GM18517 (cell line): ENCODE measurements around the gene RAB9A.
"Not testable (repeated sequence)": the region's sequence is repeated elsewhere in the genome, so short reads cannot be mapped to it uniquely, and the experiment has no call there.

ENCODE experiments used
- ATAC-seq: cut with Tn5 transposase; IDR thresholded peaks from one replicate; pipeline ENCODE4 v1.9.1; 2021; ENCODE audit warnings: mild to moderate bottlenecking, moderate library complexity; ENCODE audit not compliant: unreplicated experiment

The RAB9A gene

DNA sequence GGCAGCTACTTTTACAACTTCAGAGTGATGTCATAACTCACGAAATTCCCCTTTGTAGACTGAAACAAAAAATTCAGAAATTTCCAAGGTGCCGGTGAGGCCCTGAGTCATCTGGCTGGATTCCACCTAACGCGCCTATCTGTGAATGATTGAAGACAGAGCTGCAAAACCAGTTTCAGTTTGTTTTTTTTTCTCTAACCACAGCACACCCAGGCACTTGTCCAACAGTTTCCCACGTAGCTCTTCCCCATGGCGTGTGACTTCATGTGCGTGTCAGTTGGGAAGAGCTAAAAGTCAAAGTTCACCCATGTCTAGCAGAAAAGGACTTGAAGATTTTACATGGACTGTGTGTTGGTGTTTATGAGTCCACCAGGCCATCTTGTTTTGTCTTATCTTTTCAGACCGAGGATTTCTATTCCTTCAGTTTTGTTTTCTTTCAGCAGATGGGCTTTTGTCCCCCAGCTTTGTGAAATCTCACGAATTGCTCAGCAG lies 19.6 kb upstream of the RAB9A start:
- ATAC-seq, result peak; percentile 86

DNA sequence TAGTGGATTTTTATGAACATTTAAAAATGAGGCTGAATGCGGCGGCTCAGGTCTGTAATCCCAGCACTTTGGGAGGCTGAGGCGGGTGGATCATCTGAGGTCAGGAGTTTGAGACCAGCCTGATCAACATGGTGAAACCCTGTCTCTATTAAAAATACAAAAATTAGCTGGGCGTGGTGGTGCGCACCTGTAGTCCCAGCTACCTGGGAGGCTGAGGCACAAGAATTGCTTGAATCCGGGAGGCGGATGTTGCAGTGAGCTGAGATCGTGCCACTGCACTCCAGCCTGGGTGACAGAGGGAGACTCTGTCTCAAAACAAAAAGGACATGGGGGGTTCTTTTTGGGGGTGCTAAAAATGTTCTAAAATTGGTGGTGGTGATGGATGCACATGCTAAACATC lies 19.2 kb upstream of the RAB9A start:
- ATAC-seq, result not testable (repeated sequence)

DNA sequence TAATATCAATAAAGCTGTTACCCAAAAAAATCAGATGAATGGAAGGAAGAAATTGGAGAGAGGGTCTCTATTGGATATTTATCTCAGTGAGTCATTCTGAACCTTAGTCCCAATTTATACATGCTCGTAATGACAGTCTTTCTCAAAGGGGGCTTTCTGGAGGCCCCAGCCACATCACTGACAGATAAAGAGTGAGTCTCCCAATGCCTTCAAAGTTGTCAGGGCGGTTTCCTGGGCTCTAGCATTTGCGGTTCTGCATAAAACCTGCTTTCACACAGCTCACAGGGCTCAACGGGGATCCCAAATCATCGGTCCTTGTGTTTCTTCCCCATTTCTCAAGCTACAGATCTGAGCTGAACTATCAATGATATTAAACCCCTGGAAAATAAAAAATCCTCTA lies 18.7 kb upstream of the RAB9A start:
- ATAC-seq, result no peak

DNA sequence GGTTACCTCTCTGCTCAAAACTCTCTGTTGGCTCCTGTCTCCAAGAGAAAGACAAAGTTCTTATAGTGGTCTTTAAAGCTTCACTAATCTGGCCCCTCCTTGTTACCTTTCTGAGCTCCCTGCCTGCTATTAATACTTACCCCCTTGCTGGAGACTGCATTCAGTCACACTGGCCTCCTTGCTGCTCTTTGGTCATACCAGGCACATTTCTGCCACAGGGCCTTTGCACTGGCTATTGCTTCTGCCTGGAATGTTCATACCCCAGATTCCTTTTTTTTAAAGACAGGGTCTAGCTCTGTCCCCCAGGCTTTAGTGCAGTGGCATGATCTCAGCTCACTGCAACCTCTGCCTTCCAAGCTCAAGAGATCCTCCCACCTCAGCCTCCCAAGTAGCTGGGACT lies 15.9 kb upstream of the RAB9A start:
- ATAC-seq, result no peak

DNA sequence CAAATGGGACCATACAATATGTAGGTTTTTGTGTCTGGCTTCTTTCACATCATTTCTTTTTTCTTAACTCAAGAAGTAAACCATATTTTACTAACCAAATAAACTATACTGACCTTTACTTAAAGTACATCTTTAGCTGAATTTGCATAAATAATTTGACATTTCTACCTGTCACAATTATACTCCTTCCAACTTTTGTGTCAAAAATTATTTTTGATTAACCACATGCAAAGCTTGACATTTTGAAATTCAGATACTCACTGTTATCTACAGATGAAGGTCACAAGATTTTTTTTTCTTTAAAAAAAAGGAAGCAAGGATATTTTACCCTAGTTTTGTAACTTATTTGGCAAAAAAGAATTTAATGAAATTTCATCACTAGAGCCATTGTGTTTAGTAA lies 12.0 kb upstream of the RAB9A start:
- ATAC-seq, result no peak

DNA sequence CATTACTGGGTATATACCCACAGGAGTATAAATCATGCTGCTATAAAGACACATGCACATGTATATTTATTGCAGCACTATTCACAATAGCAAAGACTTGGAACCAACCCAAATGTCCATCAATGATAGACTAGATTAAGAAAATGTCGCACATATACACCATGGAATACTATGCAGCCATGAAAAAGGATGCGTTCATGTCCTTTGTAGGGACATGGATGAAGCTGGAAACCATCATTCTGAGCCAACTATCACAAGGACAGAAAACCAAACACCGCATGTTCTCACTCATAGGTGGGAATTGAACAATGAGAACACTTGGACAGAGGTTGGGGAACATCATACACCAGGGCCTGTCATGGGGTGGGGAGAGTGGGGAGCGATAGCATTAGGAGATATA lies 9.2 kb upstream of the RAB9A start:
- not testable (repeated sequence) for ATAC-seq

DNA sequence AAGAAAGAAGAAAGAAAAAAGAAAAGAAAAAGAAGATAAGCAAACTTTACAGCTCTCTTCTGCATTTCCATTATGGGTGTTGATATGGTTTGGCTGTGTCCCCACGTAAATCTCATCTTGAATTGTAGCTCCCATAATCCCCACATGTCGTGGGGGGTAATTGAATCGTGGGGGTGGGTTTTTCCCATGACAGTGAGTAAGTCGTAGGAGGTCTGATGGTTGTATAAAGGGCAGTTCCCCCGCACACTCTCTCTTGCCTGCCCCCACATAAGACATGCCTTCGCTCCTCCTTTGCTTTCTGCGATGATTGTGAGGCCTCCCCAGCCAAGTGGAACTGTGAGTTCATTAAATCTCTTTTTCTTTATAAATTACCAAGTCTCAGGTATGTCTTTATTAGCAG lies 7.3 kb upstream of the RAB9A start:
- no peak for ATAC-seq

DNA sequence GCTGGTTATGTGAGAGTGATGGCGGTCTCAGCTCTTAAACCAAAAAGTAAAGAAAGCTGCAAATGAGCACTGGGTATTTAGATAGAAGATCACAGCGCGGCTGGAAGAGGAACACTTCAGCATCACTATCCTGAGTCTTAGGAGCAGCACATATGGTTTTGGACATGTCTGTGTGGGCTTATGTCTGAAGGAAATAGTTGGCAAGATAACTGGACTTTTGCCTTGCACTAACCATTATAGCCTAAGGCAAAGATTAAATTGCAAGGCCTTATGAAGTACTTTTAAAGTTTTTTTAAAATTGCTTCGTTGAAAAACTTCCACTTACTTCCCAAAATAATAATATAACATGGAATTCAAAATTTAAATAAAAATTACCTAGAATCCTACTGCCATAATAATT lies 4.6 kb upstream of the RAB9A start:
- no peak for ATAC-seq

DNA sequence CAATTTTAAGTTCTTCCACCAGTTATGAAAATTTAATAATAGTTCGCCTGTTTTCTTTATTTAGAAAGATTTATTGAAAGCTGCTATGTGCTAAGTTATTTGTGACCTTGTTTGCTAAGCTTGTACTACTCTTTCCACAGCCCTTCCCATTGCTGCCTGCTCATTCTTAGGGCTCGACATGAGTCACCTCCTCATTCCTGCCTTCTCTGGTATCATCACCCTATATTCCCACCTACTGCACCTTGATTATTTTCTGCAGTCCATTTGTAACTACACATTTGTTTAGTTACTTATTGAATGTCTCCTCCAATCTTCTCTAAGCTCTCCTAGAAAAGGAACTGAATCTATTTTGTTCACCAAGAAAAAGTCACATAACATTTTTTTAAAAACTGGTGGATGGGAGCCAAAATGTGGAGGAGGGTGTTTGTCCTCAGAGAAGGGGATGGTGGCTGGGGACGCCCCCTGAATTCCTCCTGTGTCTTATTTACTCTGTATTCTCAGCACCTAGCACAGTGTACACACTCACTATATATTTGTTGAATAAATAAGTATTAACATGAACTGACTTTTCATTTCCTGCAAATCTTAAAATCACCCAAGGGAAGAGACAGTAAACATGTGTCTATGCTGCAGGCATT lies 3.7 kb upstream of the RAB9A start:
- no peak for ATAC-seq

DNA sequence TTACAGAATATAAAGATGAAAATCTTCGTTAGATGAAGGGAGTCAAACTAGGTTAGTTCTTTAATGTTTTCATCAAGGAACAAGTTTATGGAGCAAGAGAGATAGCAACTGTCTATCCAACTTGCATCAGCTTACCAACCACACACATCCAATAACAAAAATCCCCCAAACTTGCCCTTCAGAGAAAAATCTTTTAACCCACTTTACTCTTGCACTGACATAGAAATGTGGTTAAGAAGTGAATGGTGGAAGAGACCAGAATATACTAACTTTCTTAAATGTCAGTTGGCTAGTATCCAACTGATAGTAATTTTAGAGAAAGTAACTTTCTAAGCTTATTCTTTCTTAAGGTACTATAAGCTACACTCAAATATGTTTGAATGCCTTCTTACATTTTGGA lies 1.7 kb upstream of the RAB9A start:
- ATAC-seq, result no peak

DNA sequence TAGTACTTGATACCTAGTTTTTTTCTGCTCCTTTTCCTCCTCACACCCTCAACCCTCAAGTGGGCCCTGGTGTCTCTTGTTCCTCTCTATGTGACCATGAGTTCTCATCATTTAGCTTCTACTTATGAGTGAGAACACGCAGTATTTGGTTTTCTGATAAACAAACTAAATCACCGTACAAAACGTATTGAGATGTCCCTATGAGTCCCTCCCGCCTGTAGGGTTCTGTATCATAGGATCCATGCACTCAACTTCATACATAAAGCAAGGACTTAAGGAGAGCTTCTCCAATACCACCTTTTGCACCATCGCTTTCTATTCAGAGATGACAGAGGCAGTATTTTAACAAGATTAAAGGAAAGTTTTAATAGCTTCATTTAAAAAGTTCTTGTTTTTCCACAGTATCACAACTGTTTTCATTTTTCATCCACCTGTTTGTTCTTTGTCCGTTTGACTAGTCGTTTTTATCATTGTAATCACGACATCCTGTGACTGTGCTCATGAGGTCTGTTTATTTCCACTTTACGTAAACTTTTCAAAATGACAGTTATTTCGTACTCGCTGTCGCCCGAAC lies 457 bp upstream of the RAB9A start:
- no peak for ATAC-seq

DNA sequence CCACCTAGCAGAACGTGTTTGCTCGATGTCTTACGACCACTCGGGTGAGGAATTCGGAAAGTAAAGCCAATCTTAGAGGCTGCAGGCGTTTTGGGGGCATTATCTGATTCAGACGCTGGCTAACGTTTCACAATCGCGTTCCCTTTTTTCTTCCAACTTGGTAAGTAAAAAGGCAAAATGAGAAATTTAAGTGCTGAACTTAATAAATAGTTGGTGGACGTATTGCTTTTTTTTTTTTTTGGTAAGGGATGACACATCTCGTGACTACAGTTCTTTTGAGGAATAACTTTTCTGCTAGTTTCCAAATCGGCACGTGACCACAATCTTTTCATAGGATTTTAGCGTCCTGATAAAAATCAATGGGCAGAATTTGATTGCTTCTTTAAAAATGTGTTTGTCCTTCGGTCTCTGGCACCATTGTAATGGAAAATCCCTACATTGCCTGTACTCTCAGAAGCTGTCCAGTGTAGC lies 848 bp downstream of the RAB9A start:
- ATAC-seq, result no peak

DNA sequence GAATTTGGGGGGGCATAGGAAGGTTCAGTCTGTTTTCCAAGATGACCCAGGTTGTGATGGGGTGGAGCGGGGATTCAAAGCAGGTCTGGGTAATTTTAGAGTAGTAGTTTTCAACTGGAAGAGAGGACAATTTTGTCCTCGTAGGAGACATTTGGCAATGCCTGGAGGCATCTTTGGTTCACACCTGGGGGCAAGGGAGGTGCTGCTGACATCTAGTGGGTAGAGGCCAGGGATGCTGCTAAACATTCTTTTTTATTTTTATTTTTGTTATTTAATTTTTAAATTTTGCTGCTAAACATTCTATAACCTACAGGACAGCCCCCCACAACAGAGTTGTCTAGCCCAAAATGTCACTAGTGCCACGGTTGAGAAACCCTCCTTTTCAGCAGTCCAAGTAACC lies 1.9 kb downstream of the RAB9A start:
- ATAC-seq, result no peak

DNA sequence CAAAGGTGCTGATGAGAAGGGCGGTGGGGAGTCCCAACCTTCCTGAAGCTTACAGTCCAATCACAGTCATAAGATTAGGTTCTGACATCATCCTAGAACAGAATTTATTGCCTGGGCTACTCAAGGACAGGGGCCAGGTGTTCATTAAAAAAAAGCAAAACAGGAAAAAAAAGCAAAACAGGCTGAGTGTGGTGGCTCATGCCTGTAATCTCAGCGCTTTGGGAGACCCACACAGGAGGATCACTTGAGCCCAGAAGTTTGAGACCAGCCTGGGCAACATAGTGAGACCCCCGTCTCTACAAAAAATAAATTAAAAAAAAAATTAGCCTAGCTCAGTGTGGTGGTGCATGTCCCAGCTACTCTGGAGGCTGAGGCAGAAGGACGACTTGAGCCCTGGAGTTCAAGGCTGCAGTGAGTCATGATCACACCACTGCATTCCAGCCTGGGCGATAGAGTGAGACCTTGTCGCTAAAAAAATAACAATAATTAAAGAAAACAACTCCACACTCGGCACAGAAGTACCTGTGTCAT lies 3.0 kb downstream of the RAB9A start:
- ATAC-seq, result no peak

DNA sequence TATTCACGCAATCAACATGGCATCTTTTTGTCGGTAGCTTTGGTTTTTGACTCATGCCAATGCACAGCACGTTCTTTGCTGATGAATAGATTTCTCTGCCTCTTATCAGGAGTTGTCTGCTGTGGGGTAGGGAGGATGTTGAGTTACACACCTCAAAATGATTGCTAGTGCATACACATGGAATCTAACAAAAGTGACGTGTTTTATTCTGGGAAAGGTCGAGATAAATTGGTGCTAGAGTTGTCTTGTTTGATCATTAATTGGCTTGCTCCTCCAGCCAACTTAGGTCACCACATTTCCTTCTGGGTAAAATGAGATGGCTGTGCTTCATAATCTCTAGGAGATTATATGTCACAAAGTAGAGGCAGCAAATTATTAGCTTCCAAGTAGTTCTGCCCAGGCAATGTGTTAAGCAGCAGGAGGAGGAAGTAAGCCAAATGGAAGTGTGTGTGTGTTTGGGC lies 3.9 kb downstream of the RAB9A start:
- ATAC-seq, result no peak

DNA sequence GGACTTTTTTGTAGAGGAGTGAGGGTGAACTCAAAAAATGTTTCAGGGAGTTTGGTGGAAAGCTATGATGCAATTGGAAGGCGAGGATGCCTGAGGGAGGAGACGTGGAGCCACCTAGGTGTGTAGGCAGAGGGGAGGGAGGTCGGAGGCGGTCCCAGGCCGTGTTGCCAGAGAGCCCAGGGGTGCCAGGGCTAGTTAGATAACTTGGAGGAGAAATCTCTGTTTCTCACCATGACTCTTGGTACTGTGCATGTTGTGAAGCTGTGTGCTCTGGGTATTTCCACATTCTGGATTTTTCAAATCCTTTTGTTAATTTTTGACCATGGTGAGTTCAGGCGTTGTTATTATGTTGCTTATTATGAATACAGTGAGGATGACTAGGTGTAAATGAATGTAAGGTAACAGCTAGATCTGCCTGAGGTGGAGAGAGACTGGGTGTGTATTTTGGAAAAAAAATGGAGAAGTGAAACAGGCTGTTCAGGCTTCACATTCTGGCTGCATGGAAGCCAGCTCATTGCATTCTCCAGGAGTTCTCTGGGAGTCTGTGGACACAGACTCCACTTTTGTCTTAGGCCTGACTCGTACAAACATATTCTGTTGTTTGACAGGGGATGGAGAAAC lies 4.5 kb downstream of the RAB9A start:
- ATAC-seq, result no peak

DNA sequence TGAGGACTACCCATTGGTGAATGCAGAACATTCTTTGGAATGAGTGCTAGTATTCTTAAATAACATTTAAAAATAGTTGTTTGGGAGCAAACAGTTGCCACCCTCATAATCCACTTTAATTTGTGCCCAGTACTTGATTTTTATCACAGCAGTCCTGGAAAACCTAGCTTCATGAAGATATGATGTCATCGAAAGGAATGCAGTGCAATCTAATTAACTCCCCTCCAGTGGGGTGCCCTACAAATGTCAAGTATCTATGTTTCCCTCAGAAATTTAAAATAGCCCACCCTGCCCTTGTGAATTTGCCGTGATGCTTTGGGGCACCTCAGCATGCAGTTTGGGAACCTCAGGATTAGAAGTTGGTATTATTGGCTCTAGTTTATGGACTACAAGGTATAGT lies 5.4 kb downstream of the RAB9A start:
- ATAC-seq, result no peak

DNA sequence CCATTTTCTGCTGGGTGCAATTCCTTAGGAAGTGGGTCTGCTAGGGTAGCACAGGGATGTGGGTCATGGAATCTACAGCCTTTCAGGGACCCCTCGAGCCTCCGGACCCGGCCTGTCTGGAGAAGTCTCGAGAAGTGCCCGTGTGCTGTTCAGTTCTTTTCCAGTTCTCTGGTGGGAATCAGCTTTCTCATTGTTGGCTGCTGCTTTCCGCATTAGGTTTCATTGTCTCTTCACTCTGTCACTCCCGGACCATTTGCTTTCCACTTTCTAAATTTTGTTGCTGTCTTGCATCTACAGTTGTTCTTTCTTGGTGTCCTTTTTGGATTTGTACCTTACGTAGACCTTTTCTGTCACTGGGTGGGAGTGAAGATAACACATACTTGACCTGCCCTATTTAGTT lies 6.1 kb downstream of the RAB9A start:
- ATAC-seq, result no peak

DNA sequence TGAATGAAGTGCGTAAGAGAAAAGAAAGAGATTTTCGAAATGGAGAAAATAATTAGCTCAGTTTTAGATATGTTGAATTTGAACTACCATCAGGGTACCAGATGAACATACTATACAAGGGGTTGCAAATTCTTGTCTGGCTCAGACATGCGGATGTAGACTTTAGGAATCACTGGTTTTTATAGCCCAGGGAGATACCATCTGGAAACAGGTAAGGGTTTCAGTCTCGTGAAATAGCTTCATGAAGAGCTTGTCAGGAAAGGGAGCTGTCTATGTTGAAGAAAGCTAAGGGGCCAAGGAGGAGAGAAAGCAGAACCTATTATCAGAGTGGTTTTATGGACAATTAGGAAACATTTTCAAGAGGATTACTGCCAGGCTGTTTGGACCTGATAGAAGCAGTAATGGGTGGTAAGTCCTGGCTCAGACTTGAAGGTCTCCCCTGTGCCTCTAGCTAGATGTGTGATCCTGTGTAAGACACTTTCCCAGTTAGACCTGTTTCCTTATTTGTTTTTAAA lies 6.7 kb downstream of the RAB9A start:
- no peak for ATAC-seq

DNA sequence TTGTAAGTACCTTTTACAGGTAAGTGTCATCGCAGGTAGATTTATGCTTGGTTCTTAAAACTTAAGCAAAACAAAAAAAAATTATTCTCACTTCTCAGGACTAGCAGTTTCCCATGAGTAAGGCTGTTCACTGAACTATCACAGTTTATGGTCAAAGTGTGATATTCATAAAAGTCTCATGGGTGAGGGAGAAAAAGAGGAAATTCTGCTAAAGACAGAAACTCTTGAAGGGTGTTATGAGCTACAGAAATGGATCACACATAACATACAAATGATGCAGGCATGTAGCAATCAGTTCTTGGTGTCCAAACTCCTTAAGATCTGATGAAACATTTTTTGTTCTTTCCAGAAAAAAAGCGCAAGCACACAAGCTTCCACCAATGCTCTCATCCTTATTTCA lies 8.5 kb downstream of the RAB9A start:
- peak; percentile 66 for ATAC-seq

DNA sequence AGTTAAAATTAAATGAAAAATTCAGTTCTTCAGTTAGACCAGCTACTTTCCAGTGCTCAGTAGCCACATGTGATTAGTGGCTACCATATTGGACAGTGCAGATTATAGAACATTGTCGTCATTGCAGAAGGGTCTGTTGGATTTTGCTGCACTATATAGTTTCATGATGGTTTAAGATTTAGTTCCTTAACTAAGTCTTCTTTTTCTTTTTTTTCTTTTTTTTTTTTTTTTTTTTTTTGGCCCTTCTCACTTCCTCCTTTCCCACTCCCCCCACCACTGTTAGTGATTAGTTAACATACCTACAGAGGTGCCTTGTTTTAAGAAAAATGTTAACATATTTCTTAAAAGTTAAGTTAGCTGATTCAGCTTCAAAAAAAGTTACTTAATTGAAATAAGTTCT lies 9.0 kb downstream of the RAB9A start:
- no peak for ATAC-seq

DNA sequence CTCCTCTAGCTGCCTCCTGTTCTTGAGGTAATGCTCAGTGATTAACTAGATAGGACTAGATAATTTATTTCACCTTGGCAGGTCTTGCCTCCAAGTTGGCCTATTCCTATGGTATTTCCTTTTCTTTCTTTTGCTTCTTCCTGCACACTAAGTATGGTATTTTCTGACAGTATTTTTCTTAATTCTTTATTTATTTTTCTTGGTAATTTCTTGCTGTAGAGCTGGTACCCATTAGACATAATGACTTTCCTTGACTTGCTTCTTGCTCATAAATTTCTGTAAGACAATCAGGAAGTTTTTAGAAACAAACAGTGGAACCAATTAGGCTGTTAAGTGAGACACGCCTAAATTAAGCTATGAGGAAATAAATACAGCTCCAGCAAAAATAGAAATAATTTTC lies 9.5 kb downstream of the RAB9A start:
- ATAC-seq, result no peak
